Adrenal gland (tissue), 12 donors: ENCODE measurements around the gene IFT57. TPM values are rescaled to one million over a fixed set of nuclear protein-coding genes. Genes with fewer than 3 reads are reported as not detected.

Source experiments
- DNase-seq, 7 donors: peaks; one replicate each; pipeline ENCODE4 v3.0.0-alpha.2; 2019 to 2020
- H3K27ac ChIP-seq, 5 donors: fragments of 200-600 bp; sonication (generic) in 4 of 5; 1 replicate in 3 of 5; 2 replicates in 2 of 5; pipeline versions ENCODE4 v1.5.1 to v1.8.0; 2016 to 2020; ENCODE audit warnings: mild to moderate bottlenecking in 1 of 5
- H3K27me3 ChIP-seq: fragments of 200-600 bp; 2 replicates; pipeline ENCODE4 v1.8.0; 2021
- H3K36me3 ChIP-seq, 2 donors: fragments of 200-600 bp; replicated peaks in 1 of 2; 1 replicate in 1 of 2; 2 replicates in 1 of 2; pipeline versions ENCODE4 v1.5.1 to v1.8.0; 2018 to 2022
- H3K4me1 ChIP-seq, 2 donors: fragments of 200-600 bp; replicated peaks in 1 of 2; 1 replicate in 1 of 2; 2 replicates in 1 of 2; pipeline versions ENCODE4 v1.5.1 to v1.8.0; 2018 to 2021
- H3K4me3 ChIP-seq, 4 donors: fragments of 200-600 bp; sonication (generic) in 3 of 4; one replicate each; pipeline ENCODE4 v1.5.1; 2016 to 2018
- H3K9me3 ChIP-seq, 3 donors: fragments of 200-600 bp; sonication (generic) in 1 of 3; replicated peaks in 1 of 3; 1 replicate in 2 of 3; 2 replicates in 1 of 3; pipeline versions ENCODE4 v1.5.1 to v1.8.0; 2016 to 2021
- CTCF ChIP-seq, 6 experiments: fragments of 450-650 bp in 4 of 6; fragments of 200-600 bp in 2 of 6; sonication (generic) in 1 of 6; IDR thresholded peaks; 1 replicate in 5 of 6; 2 replicates in 1 of 6; pipeline versions ENCODE4 v1.5.1 to v1.8.0; 2016 to 2021; ENCODE audit warnings: antibody characterized with exemption in 6 of 6, mild to moderate bottlenecking in 2 of 6, moderate library complexity in 1 of 6
- POLR2A ChIP-seq, 2 donors: fragments of 450-650 bp; IDR thresholded peaks; one replicate each; pipeline ENCODE4 v1.6.1; 2017; ENCODE audit warnings: antibody characterized with exemption in 2 of 2, mild to moderate bottlenecking in 2 of 2, moderate library complexity in 1 of 2
- whole genome bisulfite sequencing, 4 donors: extraction: QIAGEN DNeasy Blood & Tissue Kit in 2 of 4; methylation state at CpG; one replicate each; pipeline versions ENCODE4 v1.1.5 to v1.1.7; 2013 to 2017; 5-methylcytosine and 5-hydroxymethylcytosine counted together
- intact Hi-C, 2 donors: fragments of 100-400 bp; cut with DNase I; formaldehyde crosslinking; loops; one replicate each; pipeline versions ENCODE4 v1.14.1 to v1.15.0; 2022 to 2023
- polyA plus RNA-seq, 3 donors: library from polyadenylated mRNA; stranded (reverse); fragments of 200-250 nt in 2 of 3; fragments of 350-450 nt in 1 of 3; fragmentation: Illumina TruSeq in 1 of 3; extraction: RNeasy Lipid Tissue Mini Kit (QIAGEN cat#74804) in 1 of 3; gene quantifications; one replicate each; pipeline ENCODE4 v1.2.3, GENCODE V29; 2013 to 2014
- total RNA-seq, 9 donors: library from RNA; depleted of rRNA in 4 of 9; stranded (reverse); fragments of >200 nt in 4 of 9; fragments of 120-200 nt in 1 of 9; fragmentation: NEBNext Ultra II Directional in 1 of 9; extraction: Animal tissue kit (Norgen Biotek cat#: 25700) in 1 of 9; gene quantifications; one replicate each; pipeline versions ENCODE4 v1.1.0 to v1.2.4, GENCODE V29; 2013 to 2023
- donor health status: healthy with polysubstance abuse.
- donor health status: Bipolar disorder and iron deficiency.
- donor health status: DM: yes; HTN: yes; CAD: no.
- donor health status: DM: no; HTN: no; CAD: no.
- donor health status: DM: no; HTN: no; CAD: no.
- donor health status: DM: yes; HTN: yes; CAD: no.

Gene IFT57
- total and polyA plus RNA-seq, 12 donors, result 16.1 to 61.9 (median 50.5) TPM

GRCh38 chr3:108171106-108171505 is 51.1 kb downstream of the IFT57 start:
- no peak for DNase-seq
- TF ChIP-seq CTCF (IDR thresholded peaks at IDR 0.05), result no peak
- TF ChIP-seq POLR2A (IDR thresholded peaks at IDR 0.05), result no peak
- WGBS, 4 donors, result 81 to 91% (median 84%) methylated on average over 2 of the region's 2 CpGs
- H3K4me1 ChIP-seq, result no peaks in the 10 kb centered on the region
- H3K9me3 ChIP-seq, result no peaks in the 10 kb centered on the region
- H3K4me3 ChIP-seq, result no peak overlapping the region
- intact Hi-C loops, result no loop called here
- no peaks in the 10 kb centered on the region for H3K27me3 ChIP-seq
- no peak overlapping the region for H3K27ac ChIP-seq
- no peaks in the 10 kb centered on the region for H3K36me3 ChIP-seq

- DNase-seq, result no peak
- Histone ChIP-seq H3K36me3 (peaks cover 0 to 9% of the 10 kb centered on the region in 2 donors), H3K9me3 (no peaks in the 10 kb centered on the region), H3K27ac (no peak overlapping the region), H3K4me3 (no peak overlapping the region), H3K27me3 (no peaks in the 10 kb centered on the region), H3K4me1 (no peaks in the 10 kb centered on the region)
- intact Hi-C loops, result no loop called here
- TF ChIP-seq CTCF (IDR thresholded peaks at IDR 0.05) (no peak), POLR2A (IDR thresholded peaks at IDR 0.05) (no peak)
Observed at GRCh38 chr3:108164391-108164790, 57.8 kb downstream of the IFT57 start.

GRCh38 chr3:108159865-108160264 is 62.4 kb downstream of the IFT57 start:
- TF ChIP-seq CTCF (IDR thresholded peaks at IDR 0.05) (no peak), POLR2A (IDR thresholded peaks at IDR 0.05) (no peak)
- 72 to 75% (median 74%) methylated on average over 1 of the region's 1 CpG for WGBS, 4 donors
- Histone ChIP-seq H3K27me3 (no peaks in the 10 kb centered on the region), H3K9me3 (no peaks in the 10 kb centered on the region), H3K36me3 (peaks cover 0 to 9% of the 10 kb centered on the region in 2 donors), H3K4me1 (no peaks in the 10 kb centered on the region), H3K27ac (no peak overlapping the region), H3K4me3 (no peak overlapping the region)
- intact Hi-C loops, result loop anchor here in 1 of 2 donors (10.0 kb wide), 1 partner anchor 315 kb away; no protein-coding TSS in a partner anchor
- no peak for DNase-seq

GRCh38 chr3:108159105-108159504 is 63.1 kb downstream of the IFT57 start:
- 95 to 97% (median 96%) methylated on average over 6 to 7 of the region's 7 CpGs for WGBS, 4 donors
- Histone ChIP-seq H3K4me3 (no peak overlapping the region), H3K4me1 (no peaks in the 10 kb centered on the region), H3K27ac (no peak overlapping the region), H3K9me3 (no peaks in the 10 kb centered on the region), H3K27me3 (no peaks in the 10 kb centered on the region), H3K36me3 (peaks cover 0 to 9% of the 10 kb centered on the region in 2 donors)
- DNase-seq, result no peak
- intact Hi-C loops, result loop anchor here in 1 of 2 donors (10.0 kb wide), 1 partner anchor 316 kb away; no protein-coding TSS in a partner anchor
- no peak for TF ChIP-seq CTCF (IDR thresholded peaks at IDR 0.05)
- no peak for TF ChIP-seq POLR2A (IDR thresholded peaks at IDR 0.05)
